Inferior parietal cortex (tissue), 1 donor: ENCODE results near the gene CTNNA1.

ENCODE experiments used
- DNase-seq: peaks from one replicate; pipeline ENCODE4 v3.0.0-alpha.2; 2016; ENCODE audit errors: extremely low spot score

Gene CTNNA1

DNA sequence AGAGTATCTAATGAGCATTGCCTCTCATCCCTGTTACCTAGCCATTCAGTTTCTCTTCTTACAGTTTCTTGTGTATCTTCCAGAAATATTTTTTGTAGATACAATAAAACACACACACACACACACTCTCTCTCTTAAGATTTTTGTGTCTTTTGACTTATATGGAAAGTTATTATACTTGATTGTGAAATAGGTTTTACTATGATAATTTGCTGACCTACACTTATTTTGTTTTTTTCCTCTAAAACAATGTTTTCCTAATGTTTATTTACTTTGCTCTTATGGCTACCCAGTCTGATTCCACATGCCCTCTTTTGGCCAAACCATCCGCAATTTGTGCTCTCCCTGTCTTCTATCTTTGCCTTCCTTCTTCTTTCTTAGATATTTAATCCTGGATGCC is 96.7 kb downstream of the CTNNA1 start:
- DNase-seq, result no peak

DNA sequence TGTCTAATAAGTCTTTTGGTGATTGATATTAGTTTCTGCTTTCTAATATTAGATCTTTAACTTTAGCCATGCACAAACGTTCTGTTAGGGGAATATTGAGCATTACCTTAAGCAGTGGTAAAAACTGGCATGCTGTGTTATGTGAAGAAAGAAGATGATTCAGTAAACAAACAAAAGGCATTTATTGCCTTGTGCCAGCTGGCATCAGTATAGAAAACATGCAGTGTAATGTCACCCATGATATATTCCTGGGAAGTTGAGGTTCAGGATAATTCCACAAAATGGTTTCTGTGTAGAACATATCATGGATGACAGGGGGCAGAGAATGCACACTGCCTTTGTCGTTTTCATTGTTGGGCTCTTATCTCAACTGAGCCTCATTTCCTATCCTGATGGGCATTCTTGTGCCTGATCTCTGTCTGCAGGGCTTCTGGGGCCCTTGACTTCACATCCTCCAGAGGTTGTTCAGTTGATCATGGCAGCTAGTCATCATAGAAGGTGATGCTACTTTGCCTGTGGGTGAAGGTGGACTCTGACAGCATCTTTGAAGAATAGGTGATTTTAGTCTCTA is 97.7 kb downstream of the CTNNA1 start:
- DNase-seq, result no peak

DNA sequence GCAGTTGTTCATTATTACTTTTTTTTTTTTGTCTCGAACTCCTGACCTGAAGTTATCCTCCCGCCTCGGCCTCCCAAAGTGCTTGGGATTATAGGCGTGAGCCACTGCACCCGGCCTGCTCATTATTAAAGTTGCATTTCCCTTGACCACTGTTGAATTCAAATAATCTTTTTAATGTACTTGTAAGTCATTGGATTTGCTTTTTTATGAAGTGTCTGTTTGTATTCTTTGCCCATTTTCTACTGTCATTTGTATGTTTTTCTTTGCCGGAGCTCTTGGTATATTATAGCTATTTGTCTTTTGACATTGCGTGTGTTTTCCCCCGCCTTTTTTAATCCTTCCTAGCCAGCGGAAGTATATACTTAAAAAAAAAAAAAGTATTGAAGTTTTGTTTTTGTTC is 99.9 kb downstream of the CTNNA1 start:
- no peak for DNase-seq

DNA sequence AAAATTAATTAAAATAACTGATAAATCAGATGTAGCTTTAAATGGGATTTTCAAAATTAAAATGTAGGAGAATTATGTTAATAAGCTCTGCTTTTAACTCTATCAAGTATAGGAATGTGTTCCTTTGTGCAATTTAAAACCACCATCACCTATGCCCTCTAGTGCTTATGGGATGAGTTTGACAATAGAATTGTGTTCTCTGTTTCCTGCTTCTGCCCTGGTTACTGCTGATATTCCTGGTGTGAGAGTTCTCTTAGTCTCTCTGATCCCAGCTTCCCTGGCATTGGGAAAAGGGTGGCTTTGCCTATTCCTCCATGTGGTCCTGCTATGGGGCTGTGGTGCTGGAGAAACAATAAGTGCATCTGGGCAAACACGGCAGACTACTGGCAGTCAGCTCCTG is 113.8 kb downstream of the CTNNA1 start:
- no peak for DNase-seq

DNA sequence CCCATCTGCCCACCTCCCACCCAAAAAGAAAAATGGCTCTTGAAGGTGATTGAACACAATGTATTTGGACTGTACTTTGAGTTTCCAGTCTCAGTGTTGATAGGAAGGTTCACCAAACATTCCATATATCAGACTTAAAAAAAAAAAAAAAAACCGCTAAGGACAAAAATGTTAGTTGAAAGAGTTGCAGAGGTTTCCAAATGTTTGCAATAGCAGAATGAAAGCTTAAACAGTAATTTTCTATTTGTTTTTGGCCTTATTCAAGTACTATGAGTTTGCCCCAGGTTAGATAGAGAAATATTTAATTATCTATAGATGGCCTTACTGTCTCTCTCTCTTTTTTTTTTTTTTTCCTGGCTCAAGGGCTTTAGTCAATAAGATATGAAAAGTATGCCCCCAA is 115.8 kb downstream of the CTNNA1 start:
- DNase-seq, result no peak

DNA sequence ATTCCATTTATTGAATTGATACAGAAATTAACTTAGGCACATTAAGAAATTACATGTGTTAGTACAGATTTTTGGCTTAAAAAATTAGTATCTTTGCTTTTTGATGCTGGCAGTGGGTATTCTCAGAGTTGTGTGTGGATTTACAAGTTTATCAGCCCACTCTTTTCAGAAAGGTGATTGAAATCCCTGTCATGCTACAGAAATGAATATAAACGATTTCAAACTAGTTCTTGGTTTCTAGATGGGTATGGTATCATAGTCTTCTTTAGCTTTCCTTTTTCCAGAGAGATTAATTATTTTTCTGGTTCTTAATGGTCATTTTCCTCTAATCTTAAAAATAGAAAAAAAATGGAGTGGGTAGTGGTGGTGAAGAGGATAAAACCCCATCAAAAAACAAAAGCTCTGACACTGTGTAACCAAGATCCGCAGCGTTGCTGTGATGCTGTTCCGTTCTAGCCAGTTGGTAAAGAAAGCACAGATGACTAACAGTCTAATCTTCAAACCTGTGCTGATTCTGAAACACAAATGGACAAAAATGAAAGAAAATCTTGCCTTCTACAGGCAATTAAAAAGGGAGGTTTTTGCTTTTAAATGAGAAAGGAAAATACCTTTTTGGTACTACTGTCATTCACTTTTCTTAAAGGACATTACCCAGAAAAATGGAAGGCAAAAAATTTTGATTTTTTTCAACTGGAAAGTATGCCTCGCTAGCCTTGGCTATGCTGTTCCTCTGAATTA is 116.7 kb downstream of the CTNNA1 start:
- peak; percentile 60 for DNase-seq

DNA sequence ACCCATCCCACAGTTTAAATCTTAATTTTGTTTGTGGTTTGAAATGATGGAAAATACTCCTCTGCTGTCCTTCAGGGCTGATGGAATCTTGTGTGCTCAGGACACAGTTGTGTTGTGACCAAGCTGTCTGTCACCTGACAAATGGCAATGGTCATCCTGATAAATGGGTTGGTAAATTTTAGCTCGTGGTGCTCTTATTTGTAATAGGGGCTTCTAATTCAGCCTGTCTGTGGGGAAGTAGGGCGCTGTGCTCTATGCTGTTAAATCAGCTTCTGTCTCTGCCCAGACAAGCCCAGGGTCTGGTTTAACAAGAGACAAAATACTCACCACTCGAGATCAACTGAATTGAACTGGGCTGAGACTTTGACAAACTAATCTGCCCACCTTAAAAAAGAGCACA is 117.4 kb downstream of the CTNNA1 start:
- DNase-seq, result peak; percentile 64

DNA sequence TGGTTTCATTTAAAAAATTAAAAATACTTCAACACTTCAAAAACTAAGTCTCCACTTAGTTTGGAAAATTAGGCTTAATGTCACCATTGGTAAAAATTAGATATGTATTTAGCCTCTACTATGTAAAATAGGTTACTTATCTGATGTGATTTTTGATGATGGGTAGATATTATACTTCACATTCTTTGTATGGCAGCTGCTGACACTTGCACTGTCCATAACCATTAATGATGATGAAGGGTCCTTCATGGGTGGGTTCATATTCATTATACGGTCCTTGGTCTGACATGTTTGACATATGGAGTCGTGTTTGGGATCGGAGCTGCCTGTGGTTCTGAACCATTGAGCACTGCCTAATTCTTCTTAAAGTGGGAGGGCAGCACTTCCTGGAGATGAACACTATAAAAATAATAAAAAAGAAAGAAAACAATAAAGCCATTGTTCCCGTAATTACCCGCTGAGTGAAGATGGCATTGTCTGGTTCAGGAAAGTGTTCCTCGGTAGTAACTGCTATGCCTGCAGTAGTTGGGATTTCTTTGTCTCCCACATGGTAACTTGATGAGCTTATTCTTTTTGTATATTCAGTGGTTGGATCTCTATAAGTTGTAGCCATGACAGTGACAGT is 119.7 kb downstream of the CTNNA1 start:
- peak; percentile 64 for DNase-seq

DNA sequence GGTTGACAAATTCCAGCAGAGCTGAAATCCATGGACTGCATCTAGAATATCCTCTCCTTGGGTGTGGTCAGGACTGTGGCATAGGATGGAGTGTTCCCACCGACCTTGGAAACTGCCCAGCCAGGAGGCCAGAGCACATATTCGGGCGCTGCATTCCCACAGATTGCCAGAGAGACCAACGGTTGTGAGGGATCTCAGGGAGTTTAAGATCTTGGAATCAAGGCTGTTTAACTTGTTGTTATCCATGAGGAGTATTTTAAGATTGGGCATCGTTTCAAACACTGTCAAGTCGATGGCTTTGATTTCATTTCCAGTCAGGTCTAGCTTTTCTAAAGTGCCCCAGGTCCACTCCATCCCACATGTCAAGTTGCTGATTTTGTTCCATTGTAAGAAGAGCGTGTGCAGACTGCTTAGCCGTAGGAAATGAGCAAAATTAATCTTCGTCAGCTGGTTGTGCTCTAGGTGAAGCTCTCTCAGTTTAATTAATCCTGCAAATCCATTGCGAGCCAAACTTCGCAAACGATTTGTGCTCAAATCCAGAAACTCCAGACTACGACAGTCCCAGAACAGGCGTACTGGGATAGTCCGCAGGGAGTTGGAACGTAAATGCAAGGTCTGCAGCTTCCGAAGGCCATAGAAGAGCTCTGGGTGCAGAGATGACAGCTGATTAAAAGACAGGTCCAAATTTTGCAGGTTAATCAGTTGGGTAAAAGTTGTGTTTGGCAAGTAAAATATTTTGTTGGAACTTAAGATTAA is 120.4 kb downstream of the CTNNA1 start:
- DNase-seq, result peak; percentile 72

DNA sequence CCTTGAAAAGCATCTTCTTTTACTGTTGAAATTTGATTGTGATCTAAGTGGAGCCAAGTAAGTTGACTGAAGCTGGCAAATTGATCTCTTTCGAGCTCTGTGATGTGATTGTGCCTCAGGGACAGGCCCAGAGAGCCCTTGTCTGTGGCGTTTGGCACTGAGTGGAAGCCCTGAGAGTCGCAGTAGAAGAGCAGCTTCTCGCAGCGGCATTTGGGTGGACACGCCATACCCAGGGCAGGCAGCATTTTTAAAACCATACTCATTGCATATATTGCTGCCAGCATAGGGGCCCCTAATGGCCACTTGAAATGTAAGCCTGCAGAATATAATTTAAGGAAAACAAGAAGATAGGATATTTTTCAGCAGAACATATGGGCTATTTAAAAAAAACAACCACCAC is 121.0 kb downstream of the CTNNA1 start:
- no peak for DNase-seq

DNA sequence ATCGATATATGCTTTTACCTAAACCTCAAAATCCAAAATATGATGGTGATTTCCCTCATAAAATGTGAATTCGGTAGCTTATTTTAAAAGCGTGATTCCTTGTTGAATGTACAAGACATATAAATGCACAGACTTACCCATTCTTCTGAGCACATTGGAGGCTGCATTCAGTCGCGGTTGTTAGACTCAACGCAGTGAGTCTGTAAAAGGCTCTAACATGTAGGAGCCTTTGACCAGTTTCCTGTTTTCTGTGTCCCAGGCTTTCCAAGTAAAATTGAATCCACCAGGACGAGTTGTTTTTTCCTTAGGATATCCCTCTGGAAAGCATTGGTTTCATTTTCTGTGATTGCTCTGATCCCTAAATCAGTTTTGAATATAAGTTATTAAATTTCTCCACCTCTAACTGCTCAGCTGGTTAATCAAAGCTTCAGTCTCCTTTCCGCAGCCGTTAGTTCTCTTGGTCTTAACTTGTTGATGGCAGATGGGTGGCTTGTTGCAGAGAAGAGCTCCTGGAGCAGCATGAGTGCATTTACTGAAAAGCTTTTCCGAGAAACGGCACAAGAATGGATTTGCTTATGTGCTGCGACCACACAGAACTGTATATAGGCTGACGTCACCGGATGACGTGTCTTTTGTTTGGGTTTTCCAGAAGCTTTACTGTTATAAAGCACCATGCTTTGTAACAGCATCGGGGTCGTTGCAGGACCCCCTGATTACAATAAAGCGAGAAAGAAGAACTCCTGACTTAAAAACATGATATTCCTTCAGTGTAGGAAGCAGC is 121.7 kb downstream of the CTNNA1 start, which contains the start of gene LRRTM2:
Gene LRRTM2 (minus strand): TSS at position 565 of the 781 bp plus-strand sequence. CDS start 424 bp downstream, at position 141.
- peak; percentile 92 for DNase-seq

DNA sequence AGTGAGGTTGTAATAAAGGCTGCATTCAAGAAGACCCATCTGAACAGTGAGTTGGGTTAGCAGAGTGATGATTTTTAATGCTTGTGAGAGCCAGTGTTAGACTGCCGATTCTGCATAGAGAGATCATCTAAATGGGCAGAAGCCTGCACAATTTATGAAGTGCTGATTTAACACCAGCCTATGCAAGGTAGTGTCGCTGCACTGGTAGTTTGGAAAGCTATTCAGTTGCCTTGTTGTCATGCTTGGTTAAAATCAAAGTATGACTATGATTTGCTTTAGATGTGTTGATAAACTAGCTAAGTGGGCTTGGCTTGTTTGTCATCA is 122.3 kb downstream of the CTNNA1 start:
- DNase-seq, result no peak

DNA sequence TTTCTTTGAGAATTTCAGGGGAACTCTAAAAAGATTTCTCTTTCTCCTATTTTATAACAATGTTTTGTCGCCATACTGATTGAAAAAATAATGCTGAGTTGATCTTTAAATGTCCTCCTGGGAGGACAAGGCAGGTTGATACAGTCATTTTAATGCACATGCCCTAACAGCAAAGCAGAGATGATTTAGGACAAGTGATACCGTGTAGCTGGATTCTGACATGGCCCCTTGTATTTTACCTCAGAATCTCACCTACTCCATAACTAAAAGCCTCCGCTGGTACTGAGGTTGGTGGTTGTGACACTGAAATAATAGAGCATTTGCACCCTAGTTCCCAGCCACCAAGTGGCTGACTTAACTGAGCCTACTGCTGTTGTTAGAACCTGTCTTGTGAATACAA is 122.7 kb downstream of the CTNNA1 start:
- DNase-seq, result peak; percentile 45

DNA sequence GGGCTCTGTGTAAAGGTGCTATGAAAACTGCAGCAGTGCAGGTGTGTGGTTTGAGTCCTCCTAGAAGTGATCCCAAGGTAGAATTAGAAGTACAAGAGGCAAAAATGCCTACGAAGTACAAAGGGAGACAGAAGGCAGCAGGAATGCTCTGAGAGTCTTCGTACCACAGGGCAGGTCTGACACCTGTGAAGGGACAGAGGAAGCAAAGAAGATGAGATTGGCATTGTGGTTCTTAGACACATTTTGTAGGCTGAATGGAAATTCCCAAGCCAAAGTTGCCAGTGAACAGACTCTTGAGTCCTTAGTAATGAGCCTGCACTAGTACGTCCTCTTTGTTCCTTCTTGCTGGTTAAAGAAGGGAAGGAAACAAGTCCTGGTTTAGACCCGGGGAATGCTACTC is 123.6 kb downstream of the CTNNA1 start:
- DNase-seq, result no peak

DNA sequence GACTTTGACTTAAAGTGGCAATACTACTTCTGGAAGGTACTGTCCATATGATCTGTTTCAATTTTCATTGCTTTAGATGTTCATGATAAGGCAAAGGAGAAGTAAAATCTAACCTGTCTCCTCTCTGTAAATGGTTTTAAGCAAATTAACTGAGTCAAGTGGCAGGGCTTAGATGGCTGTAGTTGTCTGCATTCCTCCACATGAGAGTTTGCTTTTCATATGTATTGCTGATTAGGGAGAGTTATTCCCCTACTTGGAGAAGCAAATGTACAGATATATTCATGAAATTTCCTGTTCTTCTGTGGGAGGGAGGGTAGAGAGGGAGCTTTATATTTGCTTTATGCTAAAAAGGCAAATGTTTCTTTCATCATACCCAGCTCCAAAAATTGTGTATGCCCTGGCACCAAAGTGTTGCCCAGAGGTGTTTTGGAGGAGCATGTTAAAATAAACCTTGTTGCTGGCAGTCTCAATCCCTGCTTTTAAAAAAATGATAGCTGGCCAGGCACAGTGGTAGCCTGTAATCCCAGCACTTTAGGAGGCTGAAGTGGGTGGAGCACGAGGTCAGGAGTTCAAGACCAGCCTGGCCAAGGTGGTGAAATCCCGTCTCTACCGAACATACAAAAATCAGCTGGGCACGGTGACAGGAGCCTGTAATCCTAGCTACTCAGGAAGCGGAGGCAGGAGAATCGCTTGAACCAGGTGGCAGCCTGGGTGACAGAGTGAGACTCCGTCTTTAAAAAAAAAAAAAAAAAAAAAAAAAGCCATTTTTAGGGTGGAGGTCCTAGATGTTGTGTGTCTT is 125.4 kb downstream of the CTNNA1 start:
- no peak for DNase-seq

DNA sequence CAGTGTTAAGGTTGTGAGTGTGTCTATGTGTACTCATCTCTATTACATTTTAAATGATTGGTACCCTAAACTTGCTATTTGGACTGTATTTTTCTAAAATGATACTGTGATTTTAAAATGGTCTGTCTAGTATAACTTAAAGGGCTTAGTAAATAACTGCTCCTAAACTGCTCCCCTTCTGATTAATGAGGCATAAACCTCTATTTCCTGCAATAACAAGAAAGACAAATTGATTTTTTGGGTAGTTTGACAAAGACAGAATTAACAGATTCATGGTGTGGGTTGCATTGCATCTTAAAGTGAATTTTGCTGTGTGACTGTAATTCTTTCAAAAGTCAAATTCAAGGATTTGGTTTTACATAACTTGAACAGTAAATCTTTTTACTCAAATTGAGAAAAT is 130.0 kb downstream of the CTNNA1 start:
- DNase-seq, result no peak

DNA sequence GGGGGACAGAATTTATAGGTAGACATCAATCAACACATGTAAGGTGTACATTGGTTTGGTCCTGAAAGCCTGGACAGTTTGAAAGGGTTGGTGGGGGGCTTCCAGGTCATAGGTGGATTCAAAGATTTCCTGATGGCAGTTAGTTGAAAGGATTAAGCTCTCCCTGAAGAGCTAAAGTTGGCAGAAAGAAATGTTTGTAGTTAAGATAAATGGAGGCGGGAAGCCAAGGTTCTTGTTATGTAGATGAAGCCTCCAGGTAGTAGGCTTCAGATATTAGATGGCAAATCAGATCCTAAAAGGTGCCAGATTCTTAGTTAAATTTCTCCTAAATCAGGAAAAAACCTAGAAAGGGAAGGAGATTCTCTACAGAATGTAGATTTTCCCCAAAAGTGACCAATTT is 130.9 kb downstream of the CTNNA1 start:
- no peak for DNase-seq

DNA sequence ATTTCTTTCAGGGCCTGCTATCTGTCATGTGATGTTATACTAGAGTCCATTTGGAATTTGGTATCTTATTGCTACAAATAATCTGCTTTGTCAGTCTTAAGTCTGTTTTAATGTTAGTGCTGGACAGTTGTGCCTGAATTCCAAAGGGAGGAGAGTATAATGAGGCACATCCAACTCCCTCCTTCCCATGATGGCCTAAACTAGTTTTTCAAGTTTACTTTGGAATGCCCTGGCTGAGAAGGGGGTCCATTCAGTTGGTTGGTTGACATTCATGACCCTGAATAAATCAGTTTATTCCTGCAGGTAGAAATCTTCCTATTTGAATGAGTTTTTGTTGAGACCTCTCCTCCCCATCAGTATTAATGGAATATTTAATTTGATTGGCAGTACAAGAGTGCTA is 131.3 kb downstream of the CTNNA1 start:
- no peak for DNase-seq

DNA sequence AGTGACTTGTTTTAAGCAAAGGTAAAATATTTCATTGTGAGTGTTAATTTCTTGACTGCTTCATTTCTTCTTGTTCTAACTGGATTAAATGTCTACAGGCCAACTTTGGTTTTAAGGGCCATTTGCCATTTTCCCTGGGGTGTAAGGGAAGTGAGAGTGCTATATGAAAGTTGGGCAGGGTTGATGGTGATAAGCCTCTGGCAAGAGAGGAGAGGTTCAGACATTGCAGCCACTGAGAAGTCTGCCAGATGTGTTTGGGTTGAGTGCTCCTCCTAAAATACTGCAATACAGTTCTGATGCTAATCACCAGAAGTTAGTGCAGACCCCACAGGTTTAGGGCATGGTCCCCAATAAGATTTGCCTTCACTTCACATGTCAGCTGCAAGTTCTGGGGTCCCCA is 136.8 kb downstream of the CTNNA1 start:
- no peak for DNase-seq

DNA sequence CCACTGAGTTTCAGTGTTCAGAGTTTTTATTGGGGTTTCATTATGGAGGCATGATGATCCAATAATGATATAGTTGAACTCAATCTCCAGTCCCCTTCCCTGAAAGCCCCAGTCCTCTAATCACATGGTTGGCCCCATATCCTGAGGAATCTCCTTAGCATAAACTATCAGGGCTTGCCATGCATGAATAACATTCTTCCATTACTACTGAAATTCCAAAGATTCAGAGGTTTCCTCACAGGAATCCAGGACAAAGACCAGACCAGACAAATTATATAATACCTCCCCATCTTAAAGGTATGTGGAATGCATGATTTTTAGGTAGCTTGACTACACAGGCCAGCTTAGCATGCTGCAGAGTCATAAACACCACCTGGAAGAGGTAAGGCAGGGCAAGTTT is 137.4 kb downstream of the CTNNA1 start:
- no peak for DNase-seq

DNA sequence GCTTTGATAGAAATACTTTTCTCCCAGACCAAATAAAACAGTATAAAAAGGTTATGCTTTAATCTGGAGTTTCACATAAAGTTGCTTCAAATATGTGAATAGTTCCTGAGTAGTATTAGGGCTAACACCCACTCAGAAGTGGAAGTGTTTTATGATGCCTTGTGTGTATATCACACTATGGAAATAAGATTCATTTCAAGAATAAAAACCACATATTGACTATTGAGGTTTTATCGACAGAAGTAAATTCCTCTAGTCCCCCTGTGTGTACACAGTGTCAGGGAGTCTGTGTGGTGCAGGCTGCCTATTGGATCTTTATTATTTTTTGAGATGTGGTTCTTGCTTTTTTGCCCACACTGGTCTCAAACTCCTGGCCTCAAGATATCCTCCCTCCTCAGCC is 142.7 kb downstream of the CTNNA1 start:
- no peak for DNase-seq
